ENCODE data around the gene MEGF8.
A peak's percentile ranks its signal among the peaks of the same experiment; 100 is the strongest.
"Not testable (repeated sequence)": the region's sequence is repeated elsewhere in the genome, so short reads cannot be mapped to it uniquely, and the experiment has no call there.

The MEGF8 gene

DNA sequence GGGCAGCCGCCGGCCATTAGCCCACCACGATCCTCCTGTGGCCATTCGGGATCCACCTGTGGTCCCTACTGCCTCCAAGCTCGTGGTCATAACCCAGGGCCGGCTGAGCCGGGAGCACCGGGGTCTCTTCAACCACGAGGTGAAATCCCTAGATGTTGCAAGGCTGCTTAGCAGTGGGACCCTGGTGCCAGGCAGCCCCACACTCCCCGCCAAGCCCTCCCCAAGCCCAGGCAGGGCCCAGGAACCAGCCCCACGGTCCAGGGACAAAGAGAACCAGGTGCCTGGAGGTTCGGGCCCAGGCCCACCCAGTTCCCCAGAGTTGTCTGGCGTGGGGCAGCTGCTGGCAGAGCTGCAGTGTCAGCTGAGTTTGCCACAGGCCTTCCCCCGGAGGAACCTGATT is 15.7 kb upstream of the MEGF8 start:
- no peak for DNase-seq

DNA sequence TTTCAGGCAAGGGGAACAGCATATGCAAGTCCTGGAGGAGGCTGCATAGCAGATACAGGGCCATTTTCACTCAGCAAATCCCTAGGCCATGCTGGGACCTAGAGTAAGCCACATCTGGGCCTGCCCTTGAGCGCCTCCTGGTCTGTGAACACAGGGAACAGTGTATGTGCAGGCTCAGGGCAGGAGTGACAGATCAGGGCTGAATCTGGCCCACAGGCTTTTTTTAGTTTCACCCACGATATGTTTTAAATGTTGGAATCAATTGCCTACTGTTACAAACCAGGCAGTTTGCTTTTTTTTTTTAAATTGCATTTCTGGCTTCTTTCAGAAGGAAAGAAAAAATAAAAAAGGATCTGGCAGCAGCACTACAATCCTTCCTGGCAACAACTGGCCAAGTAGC is 13.8 kb upstream of the MEGF8 start:
- no peak for DNase-seq

DNA sequence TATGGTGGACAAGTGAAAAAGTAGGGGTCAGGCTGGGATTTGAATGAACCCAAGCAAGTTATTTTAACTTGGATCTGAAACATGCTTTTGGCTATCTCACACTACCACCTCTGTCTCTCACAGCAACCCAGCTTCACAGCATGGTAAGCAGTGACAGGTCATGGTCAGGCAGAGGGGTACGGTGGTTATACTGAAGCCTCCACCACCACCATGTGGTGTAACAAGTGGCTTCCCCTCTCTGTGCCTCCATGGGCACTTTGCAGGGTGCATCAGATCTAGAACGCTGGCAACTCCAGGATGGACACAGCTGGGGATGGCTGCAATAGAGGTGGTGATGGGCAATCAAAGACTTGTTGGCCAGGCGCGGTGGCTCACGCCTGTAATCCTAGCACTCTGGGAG is 13.1 kb upstream of the MEGF8 start:
- DNase-seq = no peak

DNA sequence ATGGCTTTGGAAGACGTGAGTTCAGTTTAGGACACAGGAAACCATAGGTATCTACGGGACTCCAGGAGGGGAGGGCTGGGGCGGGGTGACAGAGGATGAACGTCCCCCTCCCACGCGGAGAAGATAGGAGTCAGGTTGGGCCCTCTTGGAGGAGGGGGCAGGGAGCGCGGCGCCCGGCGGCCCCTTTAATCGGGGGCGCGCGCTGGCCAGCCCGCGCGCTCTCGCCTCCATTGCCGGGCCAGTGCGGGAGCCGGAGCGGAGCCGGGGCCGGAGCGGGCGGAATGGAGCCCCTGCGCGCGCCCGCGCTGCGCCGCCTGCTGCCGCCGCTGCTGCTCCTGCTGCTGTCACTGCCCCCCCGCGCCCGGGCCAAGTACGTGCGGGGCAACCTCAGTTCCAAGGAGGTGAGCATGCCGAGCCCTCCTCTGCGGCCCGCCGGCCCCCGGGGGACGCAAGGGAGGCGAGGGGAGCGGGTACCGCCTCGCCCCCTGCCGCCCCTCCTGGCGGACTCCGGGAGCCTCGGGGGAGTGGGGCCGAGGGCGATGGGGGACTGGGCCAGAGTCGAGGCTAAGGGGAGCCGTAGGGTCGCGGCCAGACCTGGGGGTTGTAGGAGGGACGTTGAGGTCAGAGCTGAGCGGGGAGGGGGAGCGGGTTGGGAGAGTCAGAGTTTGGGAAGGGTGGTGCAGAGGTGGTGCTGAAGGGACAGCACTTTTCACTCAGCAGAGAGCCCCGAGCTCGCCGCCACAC is 12.2 kb upstream of the MEGF8 start, which contains the start of gene TMEM145:
TMEM145 (plus strand) TSS at position 214 of the 744 bp plus-strand sequence; CDS start at position 282, 68 bp downstream.
- DNase-seq = peak; percentile 40

DNA sequence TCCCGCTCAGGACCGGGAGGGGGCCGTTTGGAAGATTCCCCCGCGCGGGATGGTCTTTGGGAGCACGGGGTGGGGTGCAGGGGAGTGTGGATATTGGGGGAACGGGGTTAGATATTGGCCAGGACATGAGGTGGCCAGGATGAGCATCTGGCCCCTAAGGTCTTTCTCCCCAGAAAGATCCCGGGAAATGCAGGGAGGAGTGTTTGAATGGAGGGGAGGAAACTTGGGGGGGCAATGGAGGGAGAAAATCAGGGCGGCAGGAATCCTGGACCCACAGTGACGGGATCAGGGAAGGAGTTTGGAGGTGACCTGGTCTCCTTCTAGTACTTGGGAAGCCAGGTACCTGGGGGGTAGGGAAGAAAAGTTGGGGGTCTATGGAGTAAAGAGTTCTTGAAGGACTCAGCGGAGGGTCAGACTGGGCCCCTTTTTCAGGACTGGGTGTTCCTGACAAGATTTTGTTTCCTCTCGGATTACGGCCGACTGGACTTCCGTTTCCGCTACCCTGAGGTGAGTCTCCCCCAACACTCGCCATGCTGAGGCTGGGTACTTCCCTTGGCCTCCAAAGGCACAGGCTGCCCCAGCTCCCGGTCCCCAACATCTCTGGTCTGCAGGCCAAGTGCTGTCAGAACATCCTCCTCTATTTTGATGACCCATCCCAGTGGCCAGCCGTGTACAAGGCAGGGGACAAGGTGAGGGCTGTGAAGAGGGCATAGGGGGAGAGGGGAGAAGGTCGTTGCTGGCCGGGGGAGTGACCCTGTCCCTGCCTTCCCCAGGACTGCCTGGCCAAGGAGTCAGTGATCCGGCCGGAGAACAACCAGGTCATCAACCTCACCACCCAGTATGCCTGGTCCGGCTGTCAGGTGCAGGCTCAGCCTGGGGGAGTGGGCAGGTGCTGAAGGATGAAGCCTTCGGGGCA is 11.3 kb upstream of the MEGF8 start:
- DNase-seq = no peak

DNA sequence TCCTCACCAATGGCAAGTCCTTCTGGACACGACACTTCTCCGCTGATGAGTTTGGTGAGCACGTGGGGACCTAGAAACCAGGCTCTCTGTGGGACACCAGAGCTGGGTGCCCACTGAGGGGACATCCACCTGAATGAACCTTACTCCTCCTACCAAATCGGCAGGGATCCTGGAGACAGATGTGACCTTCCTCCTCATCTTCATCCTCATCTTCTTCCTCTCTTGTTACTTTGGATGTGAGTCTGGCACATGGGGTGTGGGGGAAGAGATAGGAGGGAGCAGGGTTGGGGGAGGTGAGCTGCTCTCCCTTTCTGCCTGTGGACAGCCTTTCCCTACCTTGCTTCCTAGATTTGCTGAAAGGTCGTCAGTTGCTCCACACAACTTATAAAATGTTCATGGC is 10.4 kb upstream of the MEGF8 start:
- no peak for DNase-seq

DNA sequence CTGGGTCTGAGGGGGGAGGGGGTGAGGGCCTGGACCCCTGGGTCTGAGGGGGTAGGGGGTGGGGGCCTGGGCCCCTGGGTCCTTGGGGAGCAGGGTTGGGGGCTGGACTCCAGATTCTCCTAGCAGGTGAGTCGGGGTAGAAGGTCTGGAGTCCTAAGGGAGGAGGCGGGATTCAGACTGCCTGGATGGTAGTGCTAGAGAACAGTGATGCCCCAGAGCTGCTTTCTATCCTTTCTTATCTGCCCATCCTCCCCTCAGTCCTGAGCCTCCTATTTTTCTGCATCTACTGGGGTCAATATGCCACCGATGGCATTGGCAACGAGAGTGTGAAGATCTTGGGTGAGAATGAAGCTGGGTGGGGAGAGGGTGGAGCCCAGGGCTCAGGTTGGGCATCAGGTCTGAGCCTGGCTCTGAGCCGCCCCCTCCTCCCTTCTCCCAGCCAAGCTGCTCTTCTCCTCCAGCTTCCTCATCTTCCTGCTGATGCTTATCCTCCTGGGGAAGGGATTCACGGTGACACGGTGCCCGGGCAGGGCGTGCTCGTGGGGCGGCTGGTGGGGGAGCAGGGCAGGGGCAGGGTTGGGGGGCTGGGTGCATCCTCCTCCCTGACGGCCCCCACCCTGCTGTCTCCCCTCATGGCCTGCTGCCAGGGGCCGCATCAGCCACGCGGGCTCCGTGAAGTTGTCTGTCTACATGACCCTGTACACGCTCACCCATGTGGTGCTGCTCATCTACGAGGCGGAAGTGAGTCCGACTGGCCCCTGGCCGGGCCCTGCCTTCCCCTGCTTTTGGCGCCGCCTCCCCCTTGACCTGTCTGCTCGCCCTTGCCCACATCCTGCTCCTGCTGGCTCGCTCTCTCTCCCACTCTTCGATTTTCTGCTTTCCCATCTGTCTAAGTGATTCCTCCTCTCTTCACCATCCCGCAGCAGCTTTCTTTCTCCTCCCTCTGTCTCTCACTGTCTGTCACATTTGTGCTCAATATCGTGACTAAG is 8.9 kb upstream of the MEGF8 start:
- DNase-seq = no peak

DNA sequence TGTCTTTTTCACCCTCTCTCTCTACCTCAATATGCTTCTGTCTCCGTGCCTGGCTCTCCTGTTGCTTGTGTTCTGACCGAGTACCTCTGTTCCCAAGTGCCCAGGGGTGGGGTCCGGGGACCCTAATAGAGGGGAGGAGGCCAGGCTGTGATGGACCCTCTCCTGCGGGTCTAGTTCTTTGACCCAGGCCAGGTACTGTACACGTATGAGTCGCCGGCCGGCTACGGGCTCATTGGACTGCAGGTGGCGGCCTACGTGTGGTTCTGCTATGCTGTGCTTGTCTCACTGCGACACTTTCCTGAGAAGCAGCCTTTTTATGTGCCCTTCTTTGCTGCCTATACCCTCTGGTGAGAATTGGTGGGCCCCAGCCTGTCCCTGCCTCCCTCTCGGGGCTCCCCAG is 7.9 kb upstream of the MEGF8 start:
- DNase-seq = no peak

DNA sequence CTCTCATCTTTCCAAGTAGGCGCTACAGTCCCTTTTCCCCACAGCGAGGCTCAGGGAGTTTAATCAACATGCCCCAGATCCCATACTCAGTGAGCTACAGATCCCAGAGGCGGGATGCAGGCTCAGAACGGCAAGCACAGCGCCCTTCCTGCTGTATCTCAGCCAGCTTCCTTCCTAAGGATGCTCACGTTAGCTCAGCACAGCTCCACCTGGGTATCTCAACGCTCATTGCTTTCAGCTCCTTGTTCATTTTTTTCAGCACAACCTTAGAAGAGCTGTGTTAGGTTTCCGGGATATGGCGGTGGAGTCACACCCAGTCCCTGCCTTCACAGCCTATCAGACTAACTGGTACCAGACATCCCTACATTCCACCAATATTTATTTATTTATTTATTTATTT is 3.1 kb upstream of the MEGF8 start:
- DNase-seq = no peak

DNA sequence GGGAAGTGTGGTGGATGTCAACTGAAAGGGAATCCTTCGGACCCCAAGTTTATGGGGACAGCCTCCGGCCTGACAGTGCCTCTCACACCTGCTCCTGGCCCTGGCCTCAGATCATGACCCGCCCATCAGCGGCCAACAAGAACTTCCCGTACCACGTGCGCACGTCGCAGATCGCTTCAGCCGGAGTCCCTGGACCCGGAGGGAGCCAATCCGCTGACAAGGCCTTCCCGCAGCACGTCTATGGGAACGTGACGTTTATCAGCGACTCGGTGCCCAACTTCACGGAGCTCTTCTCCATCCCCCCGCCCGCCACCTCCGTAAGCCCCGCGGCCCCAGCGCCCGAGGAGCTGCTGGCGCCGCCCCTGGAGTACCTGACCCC is 2.0 kb upstream of the MEGF8 start:
- no peak for DNase-seq

DNA sequence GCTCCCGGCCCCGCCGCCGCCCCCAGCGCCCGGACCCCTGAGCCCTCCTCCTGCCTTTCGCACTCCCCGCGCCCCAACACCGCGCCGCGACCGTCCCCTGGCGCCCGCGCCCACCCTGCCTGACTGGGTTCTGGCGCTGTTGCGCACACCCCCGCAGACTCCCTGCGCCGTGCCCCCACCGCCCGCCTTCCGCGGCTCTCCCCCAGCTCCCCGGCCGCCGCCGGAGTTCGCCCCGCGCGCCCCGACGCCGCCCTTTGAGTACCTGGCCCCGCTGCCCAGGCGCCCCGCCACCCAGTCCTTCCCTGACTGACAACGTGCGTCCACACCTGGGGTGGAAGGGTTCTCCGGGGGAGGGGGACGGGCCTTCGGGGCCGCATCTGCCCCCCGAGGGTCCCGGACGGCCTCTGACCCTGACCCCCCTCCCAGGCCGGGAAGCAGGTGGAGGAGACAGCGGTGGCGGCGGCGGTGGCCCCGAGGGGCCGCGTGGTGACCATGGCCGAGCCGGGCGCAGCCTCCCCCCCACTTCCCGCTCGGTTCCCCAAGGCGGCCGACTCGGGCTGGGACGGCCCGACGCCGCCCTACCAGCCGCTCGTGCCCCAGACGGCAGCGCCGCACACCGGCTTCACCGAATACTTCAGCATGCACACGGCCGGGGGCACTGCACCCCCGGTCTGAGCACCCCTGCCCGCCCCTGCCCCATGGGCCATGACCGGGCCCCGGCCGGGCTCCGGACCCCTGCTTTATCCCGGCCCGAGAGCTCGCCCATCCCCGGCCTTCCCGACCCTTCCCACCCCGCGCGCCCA is 1.4 kb upstream of the MEGF8 start:
- DNase-seq = no peak

DNA sequence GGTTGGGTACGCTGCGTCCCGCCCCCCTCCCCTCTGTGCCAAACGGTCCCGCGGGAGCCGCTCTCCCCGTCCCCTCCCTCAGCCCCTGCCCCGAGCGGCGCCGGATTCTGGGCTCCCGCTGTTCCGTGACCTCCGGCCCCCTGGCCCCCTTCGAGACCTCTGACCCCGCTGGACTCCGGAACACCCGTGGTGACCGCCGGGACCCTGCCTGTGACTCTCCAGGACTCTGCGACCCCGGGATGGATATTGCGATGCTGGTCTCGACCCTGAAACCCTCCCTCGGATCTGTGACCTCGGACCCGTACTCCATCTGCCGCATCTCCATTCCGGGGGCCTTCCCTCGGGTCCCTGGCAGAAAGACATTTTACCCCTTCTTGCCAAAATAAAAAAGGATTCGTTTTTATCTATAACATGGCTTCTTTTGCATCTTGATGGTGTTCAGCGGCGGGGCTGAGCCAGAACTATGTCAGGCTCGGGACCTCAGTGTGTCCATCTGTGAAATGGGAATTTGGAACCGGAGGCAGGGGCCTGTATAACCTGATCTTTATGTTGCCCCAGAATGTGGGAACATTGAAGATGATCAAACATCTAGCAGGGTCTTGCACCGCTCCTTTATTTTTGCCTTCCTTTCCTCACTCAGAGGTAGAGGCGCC is 654 bp upstream of the MEGF8 start:
- DNase-seq = no peak

DNA sequence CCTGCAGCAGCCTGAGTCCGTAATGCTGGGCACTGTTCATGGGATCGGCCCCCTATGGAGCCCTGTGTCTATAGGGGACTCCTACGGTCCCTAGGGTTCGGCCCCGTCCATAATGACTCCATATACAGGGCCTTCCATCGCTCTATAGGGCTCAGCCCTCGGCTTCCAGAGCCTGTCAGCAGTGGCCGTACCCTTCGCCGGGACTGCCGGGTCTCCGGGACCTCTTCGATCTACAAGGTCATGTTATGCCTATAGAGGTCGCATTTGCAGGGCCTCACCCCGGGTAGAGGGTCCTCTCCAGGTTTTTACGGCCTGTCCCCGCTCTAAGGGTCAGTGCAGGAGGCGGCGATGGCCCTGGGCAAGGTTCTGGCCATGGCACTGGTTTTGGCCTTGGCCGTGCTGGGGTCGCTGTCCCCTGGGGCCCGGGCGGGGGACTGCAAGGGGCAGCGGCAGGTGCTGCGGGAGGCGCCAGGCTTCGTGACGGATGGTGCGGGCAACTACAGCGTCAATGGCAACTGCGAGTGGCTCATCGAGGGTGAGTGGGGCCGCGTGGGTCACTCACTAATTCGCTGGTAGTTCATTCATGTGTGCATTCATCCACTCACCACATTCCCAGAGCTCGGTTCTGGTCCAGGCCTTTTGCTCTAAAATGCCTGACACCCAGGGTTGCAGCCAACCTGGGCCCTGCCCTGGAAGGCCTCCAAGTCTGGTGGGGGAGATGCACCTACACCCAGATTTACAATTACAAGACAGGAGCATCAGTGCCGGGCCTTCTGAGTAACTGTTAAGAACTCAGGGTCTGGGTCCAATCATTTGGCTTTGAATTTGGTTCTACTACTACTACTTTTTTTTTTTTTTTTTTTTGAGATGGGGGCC is 699 bp downstream of the MEGF8 start:
- no peak for DNase-seq

DNA sequence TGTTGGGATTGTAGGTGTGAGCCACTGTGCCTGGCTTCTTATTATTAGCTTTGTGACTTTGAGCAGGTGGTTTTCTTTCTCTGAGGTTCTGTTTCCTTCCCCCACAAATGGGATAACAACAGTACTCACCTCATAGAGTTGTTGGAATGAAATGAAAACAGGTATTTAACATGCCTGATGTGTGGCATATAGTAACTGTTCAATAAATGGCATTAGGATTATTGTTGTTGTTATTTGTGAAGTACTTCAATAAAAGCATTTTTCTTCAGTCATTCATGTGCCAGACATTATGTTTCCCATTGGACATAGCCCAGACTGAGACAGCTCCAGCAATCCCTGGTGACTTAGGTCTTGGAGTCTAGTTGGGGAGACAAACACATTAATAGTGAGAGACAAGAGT is 1.5 kb downstream of the MEGF8 start:
- no peak for DNase-seq

DNA sequence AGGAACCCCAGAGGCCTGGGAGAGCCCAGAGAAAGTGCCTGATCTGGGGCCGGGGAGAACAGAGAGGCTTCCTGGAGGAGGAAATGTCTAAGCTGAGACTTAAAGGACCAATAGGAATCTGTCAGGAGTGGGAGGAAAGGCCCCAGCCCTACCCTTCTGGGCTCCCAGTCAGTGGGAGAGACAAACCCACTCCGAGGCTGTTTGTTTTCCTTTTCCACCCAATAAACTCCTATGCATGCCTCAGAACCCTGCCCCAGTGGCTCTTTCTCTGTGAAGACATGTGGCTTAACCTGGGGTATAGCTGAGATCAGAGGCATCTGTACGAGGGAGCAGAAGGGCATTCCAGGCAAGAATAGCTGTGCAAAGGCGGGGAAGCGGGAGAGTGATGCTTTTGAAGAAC is 1.9 kb downstream of the MEGF8 start:
- no peak for DNase-seq

DNA sequence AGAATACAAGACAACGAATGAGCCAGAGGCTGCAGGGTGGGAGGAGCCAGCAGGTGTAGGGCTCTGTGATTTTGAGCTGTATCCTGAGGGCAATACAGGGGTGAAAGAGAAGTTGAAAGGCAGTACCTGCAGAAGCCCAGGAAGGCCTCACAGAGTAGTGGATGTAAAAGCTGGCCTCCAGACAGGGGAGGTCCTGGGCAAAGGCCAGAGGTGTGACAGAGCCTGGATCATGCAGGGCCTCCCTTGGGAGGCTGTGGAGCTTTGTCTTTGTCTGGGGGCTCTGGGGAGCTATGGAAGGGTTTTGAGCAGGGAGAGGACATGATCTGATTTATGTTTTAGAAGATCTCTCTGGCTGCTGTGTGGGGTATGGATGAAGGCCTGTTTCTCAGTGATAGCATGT is 2.7 kb downstream of the MEGF8 start:
- DNase-seq = no peak

DNA sequence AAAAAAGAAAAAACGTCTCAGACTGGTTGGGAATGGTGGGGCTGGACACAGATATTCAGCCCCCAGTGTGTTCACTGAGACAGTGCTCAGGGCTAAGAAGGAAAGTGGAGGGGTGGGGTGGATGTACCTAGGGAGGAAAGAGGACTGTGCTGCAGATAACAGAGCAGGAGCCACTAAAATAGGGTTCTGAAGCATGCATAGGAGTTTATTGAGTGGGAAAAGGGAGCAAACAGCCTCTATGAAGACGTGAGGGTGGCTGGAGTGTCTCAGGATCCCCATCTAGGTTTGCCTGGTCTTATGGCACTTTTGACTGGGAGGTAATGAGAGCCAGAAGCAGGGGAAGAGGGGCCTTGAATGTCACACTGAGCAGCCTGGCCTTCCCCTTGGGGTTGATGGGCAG is 3.4 kb downstream of the MEGF8 start:
- DNase-seq = no peak

DNA sequence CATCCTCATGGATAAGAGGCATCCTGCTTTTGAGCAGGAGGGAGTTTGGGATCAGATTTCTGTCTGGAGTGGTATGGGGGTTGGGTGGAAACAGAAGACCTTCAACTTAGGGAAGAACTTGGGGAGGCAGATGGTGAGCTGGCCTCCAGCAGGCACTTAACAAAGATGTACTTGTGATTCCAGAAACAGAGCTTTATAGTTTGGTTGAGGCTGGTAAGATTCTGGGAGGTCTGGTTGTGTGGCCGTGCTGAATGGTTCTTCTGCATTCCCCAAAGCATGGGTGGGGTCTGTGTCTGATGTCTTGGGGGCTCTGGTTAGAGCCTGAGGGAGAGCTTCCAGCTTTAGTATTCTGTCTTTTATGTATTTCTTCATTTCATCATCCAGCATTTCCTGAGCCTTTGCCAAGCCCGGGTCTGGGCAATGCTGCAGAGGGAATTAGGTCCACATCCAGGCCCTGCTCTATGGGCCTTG is 4.8 kb downstream of the MEGF8 start:
- no peak for DNase-seq

DNA sequence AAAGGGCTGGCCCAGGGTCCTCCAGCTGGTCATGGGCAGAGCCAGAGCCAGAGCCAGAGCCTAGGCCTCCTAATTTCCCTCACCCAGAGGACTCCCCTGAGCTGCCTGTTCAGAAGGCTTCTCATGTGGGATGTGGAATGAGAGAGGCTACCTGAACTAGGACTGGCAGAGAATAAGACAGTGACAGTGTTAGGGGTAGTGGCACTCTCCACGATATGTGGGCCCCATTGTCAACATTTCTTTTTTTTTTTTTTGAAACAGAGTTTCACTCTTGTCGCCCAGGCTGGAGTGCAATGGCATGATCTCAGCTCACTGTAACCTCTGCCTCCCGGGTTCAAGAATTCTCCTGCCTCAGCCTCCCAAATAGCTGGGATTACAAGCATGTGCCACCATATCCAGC is 5.9 kb downstream of the MEGF8 start:
- not testable (repeated sequence) for DNase-seq

DNA sequence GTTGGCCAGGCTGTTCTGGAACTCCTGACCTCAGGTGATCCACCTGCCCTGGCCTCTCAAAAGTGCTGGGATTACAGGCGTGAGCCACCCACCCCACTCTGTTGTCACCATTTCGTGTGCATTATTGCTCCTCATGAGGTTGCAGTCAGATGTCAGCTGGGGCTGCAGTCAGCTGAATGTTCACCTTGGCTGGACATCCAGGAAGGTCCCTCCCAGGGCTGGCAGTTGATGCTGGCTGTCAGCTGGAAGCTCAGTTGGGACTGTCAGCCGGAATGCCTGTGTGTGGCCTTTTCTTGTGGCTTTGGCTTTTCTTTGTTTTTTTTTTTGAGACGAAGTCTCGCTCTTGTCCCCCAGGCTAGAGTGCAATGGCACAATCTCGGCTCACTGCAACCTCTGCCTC is 6.6 kb downstream of the MEGF8 start:
- no peak for DNase-seq
